Activated CD4-positive, alpha-beta T cell treated with anti-CD3 and anti-CD28 coated beads, Interleukin-2, amount 50 U/mL, for 1 hour (primary cell): Measurements from ENCODE around the gene ASTN2.

Experiments
- DNase-seq: peaks from one replicate; pipeline ENCODE4 v3.0.0-alpha.2; 2020

The ASTN2 gene

GRCh38 chr9:117104206-117104605 is 310.7 kb downstream of the ASTN2 start:
- DNase-seq = no peak

- no peak for DNase-seq
Observed at GRCh38 chr9:117103438-117104110, 311.3 kb downstream of the ASTN2 start.

- no peak for DNase-seq
Observed at GRCh38 chr9:117101008-117101407, 313.8 kb downstream of the ASTN2 start.

- no peak for DNase-seq
Observed at GRCh38 chr9:117098331-117098730, 316.5 kb downstream of the ASTN2 start.

- no peak for DNase-seq
Observed at GRCh38 chr9:117097761-117098160, 317.1 kb downstream of the ASTN2 start.

GRCh38 chr9:117096138-117096537 is 318.7 kb downstream of the ASTN2 start:
- no peak for DNase-seq

GRCh38 chr9:117095081-117095480 is 319.8 kb downstream of the ASTN2 start:
- no peak for DNase-seq

GRCh38 chr9:117093891-117094844 is 320.7 kb downstream of the ASTN2 start:
- DNase-seq = no peak

GRCh38 chr9:117092582-117092981 is 322.3 kb downstream of the ASTN2 start:
- DNase-seq = no peak

- DNase-seq = no peak
Observed at GRCh38 chr9:117091529-117091928, 323.3 kb downstream of the ASTN2 start.

- no peak for DNase-seq
Observed at GRCh38 chr9:117088786-117089185, 326.1 kb downstream of the ASTN2 start.

- no peak for DNase-seq
Observed at GRCh38 chr9:117088140-117088539, 326.7 kb downstream of the ASTN2 start.

GRCh38 chr9:117084221-117084620 is 330.6 kb downstream of the ASTN2 start:
- no peak for DNase-seq

GRCh38 chr9:117083559-117083958 is 331.3 kb downstream of the ASTN2 start:
- no peak for DNase-seq

- no peak for DNase-seq
Observed at GRCh38 chr9:117081641-117082317, 333.1 kb downstream of the ASTN2 start.

- DNase-seq = no peak
Observed at GRCh38 chr9:117080765-117081390, 334.0 kb downstream of the ASTN2 start.

GRCh38 chr9:117076571-117077290 is 338.1 kb downstream of the ASTN2 start:
- DNase-seq = no peak

GRCh38 chr9:117075636-117076035 is 339.2 kb downstream of the ASTN2 start:
- DNase-seq = no peak

- DNase-seq = no peak
Observed at GRCh38 chr9:117074784-117075520, 339.9 kb downstream of the ASTN2 start.

- DNase-seq = no peak
Observed at GRCh38 chr9:117074342-117074662, 340.6 kb downstream of the ASTN2 start.

GRCh38 chr9:117073539-117074341 is 341.1 kb downstream of the ASTN2 start:
- DNase-seq = no peak
